GM12878 (cell line): ENCODE results near the gene TMEM170B. TPM values are rescaled to one million over a fixed set of nuclear protein-coding genes. Genes with fewer than 3 reads are reported as not detected.

Source experiments
- ATAC-seq: fragments of 200-7000 bp; cut with Tn5 transposase; 3 replicates; pipeline ENCODE4 v1.9.1; 2020; ENCODE audit warnings: mild to moderate bottlenecking, moderate library complexity
- BruUV-seq: library from RNA; stranded (reverse); fragments of 400-500 nt; replicated peaks from 2 replicates; lab custom pipeline; 2021; lab: Mats Ljungman, UMichigan
- CTCF ChIA-PET: fragments of 300-600 bp; sonication (Branson Sonifier 250); formaldehyde crosslinking; extraction: SDS; loops from one replicate; lab custom pipeline; 2021; ENCODE audit warnings: inconsistent platforms; lab: Yijun Ruan, JAX
- POLR2A ChIA-PET: fragments of 350-600 bp; formaldehyde crosslinking; extraction: SDS; loops from one replicate; lab custom pipeline; 2021; ENCODE audit warnings: inconsistent platforms; lab: Charles Lee
- RAD21 ChIA-PET: fragments of 300-600 bp; sonication (Branson Sonifier 250); formaldehyde crosslinking; loops from one replicate; lab custom pipeline; 2023; ENCODE audit warnings: antibody characterized with exemption; ENCODE audit not compliant: unreplicated experiment; lab: Charles Lee
- SMC1A ChIA-PET: fragments of 300-600 bp; sonication (Branson Sonifier 250); formaldehyde crosslinking; loops from one replicate; lab custom pipeline; 2023; ENCODE audit not compliant: unreplicated experiment, uncharacterized antibody; lab: Charles Lee
- DNase-seq: peaks from one replicate; pipeline ENCODE4 v3.0.0-alpha.2; 2011; ENCODE audit warnings: low read depth, low spot score
- FAIRE-seq: peaks from 3 replicates; lab custom pipeline; 2011; peaks lifted over from hg19 to GRCh38; lab: Jason Lieb, UNC
- H2AFZ ChIP-seq: 2 replicates; pipeline ENCODE4 v1.6.0; 2011; ENCODE audit warnings: low read depth, low read length, control low read depth; ENCODE audit not compliant: control insufficient read depth
- H3K27ac ChIP-seq: 2 replicates; pipeline ENCODE4 v1.5.1; 2011; ENCODE audit warnings: control low read depth; ENCODE audit not compliant: control insufficient read depth, insufficient read depth
- H3K27me3 ChIP-seq, 2 experiments: replicated peaks in 1 of 2; 2 replicates each; pipeline versions ENCODE4 v1.6.0 to v1.6.1; 2011; ENCODE audit warnings: low read length in 1 of 2; ENCODE audit not compliant: control insufficient read depth in 2 of 2, insufficient read depth in 2 of 2
- H3K36me3 ChIP-seq, 2 experiments: 2 replicates each; pipeline ENCODE4 v1.5.1; 2011; ENCODE audit warnings: low read length in 1 of 2; ENCODE audit not compliant: control insufficient read depth in 2 of 2, insufficient read depth in 2 of 2
- H3K4me1 ChIP-seq: 2 replicates; pipeline ENCODE4 v1.6.1; 2011; ENCODE audit warnings: mild to moderate bottlenecking, low read length, moderate library complexity, mixed read lengths; ENCODE audit not compliant: control insufficient read depth, insufficient read depth
- H3K4me2 ChIP-seq: 2 replicates; pipeline ENCODE4 v1.6.0; 2011; ENCODE audit warnings: control low read depth; ENCODE audit not compliant: control insufficient read depth, insufficient read depth
- H3K4me3 ChIP-seq: fragments of 200-600 bp; sonication (generic); 2 replicates; pipeline ENCODE4 v1.5.1; 2016
- H3K79me2 ChIP-seq: 2 replicates; pipeline ENCODE4 v1.6.0; 2011; ENCODE audit warnings: low read length; ENCODE audit not compliant: control insufficient read depth, insufficient read depth
- H3K9ac ChIP-seq: 2 replicates; pipeline ENCODE4 v1.8.0; 2011; ENCODE audit warnings: low read length, control low read depth, mixed read lengths; ENCODE audit not compliant: control insufficient read depth, insufficient read depth
- H3K9me3 ChIP-seq: replicated peaks from 3 replicates; pipeline ENCODE4 v1.5.1; 2011; ENCODE audit warnings: mild to moderate bottlenecking, low read length; ENCODE audit not compliant: control insufficient read depth, insufficient read depth
- H4K20me1 ChIP-seq: 2 replicates; pipeline ENCODE4 v1.6.0; 2011; ENCODE audit not compliant: control insufficient read depth, insufficient read depth
- ASH2L ChIP-seq: fragments of 300-600, 200-600 bp; sonication (generic); IDR thresholded peaks from 2 replicates; pipeline ENCODE4 v1.6.1; 2017; ENCODE audit warnings: low read depth, mild to moderate bottlenecking, borderline replicate concordance
- CHD2 ChIP-seq: IDR thresholded peaks from 2 replicates; pipeline ENCODE4 v1.6.1; 2011; ENCODE audit warnings: low read depth, low read length, improper control_type of control experiment, borderline replicate concordance
- CHD4 ChIP-seq: fragments of 200-600 bp; sonication (generic); IDR thresholded peaks from 2 replicates; pipeline ENCODE4 v1.6.1; 2016; ENCODE audit warnings: mild to moderate bottlenecking
- EED ChIP-seq: sonication (generic); IDR thresholded peaks from 2 replicates; pipeline ENCODE4 v1.6.1; 2016; ENCODE audit warnings: antibody characterized with exemption, low read depth
- EGR1 ChIP-seq, 2 experiments: IDR thresholded peaks; 1 replicate in 1 of 2; 2 replicates in 1 of 2; pipeline ENCODE4 v1.6.1; 2011 to 2012; ENCODE audit warnings: low read depth in 2 of 2, low read length in 2 of 2, borderline replicate concordance in 1 of 2, mild to moderate bottlenecking in 1 of 2, moderate library complexity in 1 of 2
- PAX5 ChIP-seq: IDR thresholded peaks from 2 replicates; pipeline ENCODE4 v1.6.1; 2011; ENCODE audit warnings: low read depth, low read length, borderline replicate concordance
- POLR2AphosphoS2 ChIP-seq: IDR thresholded peaks from 2 replicates; pipeline ENCODE4 v1.6.1; 2011; ENCODE audit warnings: low read depth, mild to moderate bottlenecking, low read length, improper control_type of control experiment, moderate library complexity
- RFX5 ChIP-seq: IDR thresholded peaks from 2 replicates; pipeline ENCODE4 v1.6.1; 2011; ENCODE audit warnings: low read depth, low read length, improper control_type of control experiment
- ZSCAN29 ChIP-seq: fragments of 450-650 bp; IDR thresholded peaks from 2 replicates; pipeline ENCODE4 v1.6.1; 2017; ENCODE audit warnings: mild to moderate bottlenecking, moderate library complexity
- WGBS: methylation state at CpG from one replicate; pipeline ENCODE4 v1.1.6; 2016; ENCODE audit warnings: low lambda C conversion rate; ENCODE audit not compliant: insufficient replicate concordance, insufficient coverage; ENCODE audit errors: missing lambda C conversion rate; 5-methylcytosine and 5-hydroxymethylcytosine counted together
- in situ Hi-C: fragments of 300-500 bp; cut with MboI; formaldehyde crosslinking; loops from 9 replicates; pipeline ENCODE4 v1.14.3; 2018; ENCODE audit warnings: mixed read lengths
- intact Hi-C: fragments of 100-400 bp; cut with micrococcal nuclease; formaldehyde crosslinking; loops from one replicate; pipeline ENCODE4 v1.14.2; 2022; ENCODE audit not compliant: unreplicated experiment
- polyA plus RNA-seq, 11 experiments: library from polyadenylated mRNA; depleted of rRNA in 4 of 11; unstranded in 6 of 11; stranded (reverse) in 5 of 11; fragments of >200 nt; fragmentation: Nextera tagmentation in 4 of 11; fragmentation: Illumina TruSeq in 1 of 11; extraction: Ambion mirVana in 4 of 11; extraction: Trizol in 1 of 11; gene quantifications; 1 replicate in 1 of 11; 2 replicates in 10 of 11; pipeline versions ENCODE4 v1.2.1 to v1.2.3, GENCODE V29; 2011 to 2016; ENCODE audit warnings: inconsistent platforms in 2 of 11, missing spikeins in 2 of 11, low read depth in 1 of 11
- total RNA-seq, 4 experiments: library from RNA; depleted of rRNA in 3 of 4; stranded (reverse); fragments of >200 nt in 3 of 4; fragmentation: Illumina TruSeq in 1 of 4; extraction: Trizol in 1 of 4; gene quantifications; 2 replicates each; pipeline versions ENCODE4 v1.2.1 to v1.2.3, GENCODE V29; 2013 to 2021
- TF ChIP-seq, protein P1 (sequence below): fragments of 450-650 bp; conservative IDR thresholded peaks from 2 replicates; pipeline ENCODE4 v1.6.1; 2017; ENCODE audit warnings: mild to moderate bottlenecking, moderate library complexity
- TF ChIP-seq, protein P2 (sequence below): IDR thresholded peaks from 2 replicates; pipeline ENCODE4 v1.6.1; 2011; ENCODE audit warnings: mild to moderate bottlenecking, low read depth, low read length, moderate library complexity; ENCODE audit not compliant: insufficient replicate concordance

Gene TMEM170B
- total and polyA plus RNA-seq, 10 of the 15 experiments (the other 5 are each of a cell fraction or from before 2014, with no cell fraction given) = 0.38 to 10.3 (median 4.2) TPM

DNA sequence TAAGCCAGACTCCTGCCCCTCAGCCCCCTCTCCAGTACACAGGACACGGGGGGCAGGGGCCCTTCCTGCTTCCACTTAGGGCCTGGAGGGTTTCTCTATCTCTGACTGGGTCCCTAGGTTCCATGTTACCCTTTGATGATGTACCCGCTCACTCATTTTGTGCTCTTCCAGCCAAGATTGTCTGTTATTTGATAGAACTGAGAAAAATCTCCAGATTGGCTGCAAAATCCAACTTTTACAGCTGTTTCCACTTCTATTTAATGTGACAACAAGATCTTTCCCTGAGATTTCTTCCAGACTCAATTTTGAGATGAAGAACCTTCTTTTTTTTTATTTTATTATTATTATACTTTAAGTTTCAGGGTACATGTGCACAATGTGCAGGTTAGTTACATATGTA, 85.7 kb downstream of the TMEM170B start:
- POLR2A ChIA-PET = no interaction called here
- no peak overlapping the region for H3K27ac ChIP-seq
- H3K9ac ChIP-seq = no peak overlapping the region
- no peaks in the 10 kb centered on the region; the same call in 1 of the 2 replicates for H3K4me1 ChIP-seq
- intact Hi-C loops (no loop called here), in situ Hi-C loops (no loop called here)
- RAD21 ChIA-PET = no interaction called here
- SMC1A ChIA-PET = no interaction called here
- H3K36me3 ChIP-seq = no peaks in the 10 kb centered on the region
- ATAC-seq (no peak), FAIRE-seq (no peak), DNase-seq (no peak)
- no peak overlapping the region for H3K4me2 ChIP-seq
- H3K4me3 ChIP-seq = no peak overlapping the region
- whole genome bisulfite sequencing = 43% methylated on average over 2 of the region's 2 CpGs
- CTCF ChIA-PET = no interaction called here
- BruUV-seq = no TSS peak
- H4K20me1 ChIP-seq = no peaks in the 10 kb centered on the region
- H3K79me2 ChIP-seq = no peaks in the 10 kb centered on the region
- no peaks in the 10 kb centered on the region; the same call in 2 of the 3 replicates for H3K9me3 ChIP-seq
- H3K27me3 ChIP-seq = no peaks in the 10 kb centered on the region
- no peak overlapping the region for H2AFZ ChIP-seq
- TF ChIP-seq CHD4 = no peak

DNA sequence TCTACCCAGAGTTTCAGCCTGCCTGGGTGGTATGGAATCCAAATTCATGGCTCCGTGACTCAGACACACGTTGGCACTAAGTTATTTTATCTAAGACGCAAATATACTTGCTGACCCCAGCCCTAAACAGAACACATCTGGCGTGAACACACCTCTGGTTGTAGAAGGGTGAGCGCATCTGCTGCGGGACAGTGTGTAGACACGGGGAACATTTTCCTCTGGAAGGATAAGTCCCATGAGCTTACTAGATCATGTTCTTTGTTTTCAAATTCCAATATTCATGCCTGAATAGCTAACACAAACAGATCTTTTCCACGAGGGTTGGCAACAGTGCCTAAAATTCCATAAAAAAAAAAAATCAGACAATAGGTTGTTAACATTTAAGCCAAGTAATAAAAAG, 87.8 kb downstream of the TMEM170B start:
- Histone ChIP-seq H3K27me3 (no peaks in the 10 kb centered on the region), H3K79me2 (no peaks in the 10 kb centered on the region), H3K4me2 (no peak overlapping the region), H3K4me3 (no peak overlapping the region), H3K4me1 (no peaks in the 10 kb centered on the region; the same call in 1 of the 2 replicates), H3K9ac (no peak overlapping the region), H3K27ac (no peak overlapping the region), H3K36me3 (no peaks in the 10 kb centered on the region), H3K9me3 (no peaks in the 10 kb centered on the region; the same call in 2 of the 3 replicates), H4K20me1 (no peaks in the 10 kb centered on the region), H2AFZ (no peak overlapping the region)
- in situ Hi-C loops = no loop called here
- ChIA-PET CTCF (interaction anchor here (0.6 to 1.1 kb wide), 2 partner anchors 13 to 115 kb away, joined by 3 read pairs; no protein-coding TSS in a partner anchor), RAD21 (no interaction called here), POLR2A (interaction anchor here (1.3 kb wide), 1 partner anchor 661 kb away, joined by 3 read pairs; no protein-coding TSS in a partner anchor), SMC1A (interaction anchor here (0.8 to 1.6 kb wide), 3 partner anchors 9 to 15 kb away, joined by 4 to 6 read pairs (median 4); no protein-coding TSS in a partner anchor)
- intact Hi-C loops = no loop called here
- FAIRE-seq (no peak), ATAC-seq (no peak), DNase-seq (no peak)
- no TSS peak for BruUV-seq
- WGBS = 42% methylated on average over 8 of the region's 8 CpGs
- TF ChIP-seq EED (no peak), POLR2AphosphoS2 (no peak), CHD2 (no peak), PAX5 (no peak), ASH2L (no peak), ZSCAN29 (no peak), RFX5 (no peak), EGR1 (IDR thresholded peaks at IDR 0.05; ENCODE audit: borderline replicate concordance in 1 of 2, low read depth in 2 of 2, low read length in 2 of 2) (no peak)
- TF ChIP-seq, protein P1, sequence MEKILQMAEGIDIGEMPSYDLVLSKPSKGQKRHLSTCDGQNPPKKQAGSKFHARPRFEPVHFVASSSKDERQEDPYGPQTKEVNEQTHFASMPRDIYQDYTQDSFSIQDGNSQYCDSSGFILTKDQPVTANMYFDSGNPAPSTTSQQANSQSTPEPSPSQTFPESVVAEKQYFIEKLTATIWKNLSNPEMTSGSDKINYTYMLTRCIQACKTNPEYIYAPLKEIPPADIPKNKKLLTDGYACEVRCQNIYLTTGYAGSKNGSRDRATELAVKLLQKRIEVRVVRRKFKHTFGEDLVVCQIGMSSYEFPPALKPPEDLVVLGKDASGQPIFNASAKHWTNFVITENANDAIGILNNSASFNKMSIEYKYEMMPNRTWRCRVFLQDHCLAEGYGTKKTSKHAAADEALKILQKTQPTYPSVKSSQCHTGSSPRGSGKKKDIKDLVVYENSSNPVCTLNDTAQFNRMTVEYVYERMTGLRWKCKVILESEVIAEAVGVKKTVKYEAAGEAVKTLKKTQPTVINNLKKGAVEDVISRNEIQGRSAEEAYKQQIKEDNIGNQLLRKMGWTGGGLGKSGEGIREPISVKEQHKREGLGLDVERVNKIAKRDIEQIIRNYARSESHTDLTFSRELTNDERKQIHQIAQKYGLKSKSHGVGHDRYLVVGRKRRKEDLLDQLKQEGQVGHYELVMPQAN = no peak
- TF ChIP-seq, protein P2, sequence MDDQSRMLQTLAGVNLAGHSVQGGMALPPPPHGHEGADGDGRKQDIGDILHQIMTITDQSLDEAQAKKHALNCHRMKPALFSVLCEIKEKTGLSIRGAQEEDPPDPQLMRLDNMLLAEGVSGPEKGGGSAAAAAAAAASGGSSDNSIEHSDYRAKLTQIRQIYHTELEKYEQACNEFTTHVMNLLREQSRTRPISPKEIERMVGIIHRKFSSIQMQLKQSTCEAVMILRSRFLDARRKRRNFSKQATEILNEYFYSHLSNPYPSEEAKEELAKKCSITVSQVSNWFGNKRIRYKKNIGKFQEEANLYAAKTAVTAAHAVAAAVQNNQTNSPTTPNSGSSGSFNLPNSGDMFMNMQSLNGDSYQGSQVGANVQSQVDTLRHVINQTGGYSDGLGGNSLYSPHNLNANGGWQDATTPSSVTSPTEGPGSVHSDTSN = no peak
